Nephron progenitor cell (in vitro differentiated cells): ENCODE results near the gene TXNRD3.

Source experiments
- DNase-seq: peaks from one replicate; pipeline ENCODE4 v3.0.0; 2021
- H3K27ac Mint-ChIP-seq: 2 replicates; pipeline ENCODE4 v1.8.0; 2021; ENCODE audit warnings: mild to moderate bottlenecking, moderate library complexity, mixed read lengths
- H3K27me3 Mint-ChIP-seq: 2 replicates; pipeline ENCODE4 v1.8.0; 2021; ENCODE audit warnings: mild to moderate bottlenecking, low read depth, mixed read lengths; ENCODE audit not compliant: poor library complexity
- H3K36me3 Mint-ChIP-seq: 2 replicates; pipeline ENCODE4 v1.8.0; 2021; ENCODE audit warnings: low read depth, mixed read lengths
- H3K4me1 Mint-ChIP-seq: 2 replicates; pipeline ENCODE4 v1.8.0; 2021; ENCODE audit warnings: mixed read lengths
- H3K4me3 Mint-ChIP-seq: 2 replicates; pipeline ENCODE4 v1.8.0; 2021; ENCODE audit warnings: mild to moderate bottlenecking, moderate library complexity, mixed read lengths
- H3K9me3 Mint-ChIP-seq: 2 replicates; pipeline ENCODE4 v1.8.0; 2021; ENCODE audit warnings: mild to moderate bottlenecking, moderate library complexity, mixed read lengths
- CTCF ChIP-seq: fragments of 200-600 bp; sonication (generic); IDR thresholded peaks from 2 replicates; pipeline ENCODE4 v1.5.0; 2021; ENCODE audit warnings: antibody characterized with exemption

TXNRD3 gene

GRCh38 chr3:126617571-126617970, 37.4 kb downstream of the TXNRD3 start:
- H3K4me3 Mint-ChIP-seq: no peak overlapping the region
- peaks cover 36% of the 10 kb centered on the region for H3K36me3 Mint-ChIP-seq
- no peak overlapping the region for H3K27ac Mint-ChIP-seq
- TF ChIP-seq CTCF: no peak
- DNase-seq: no peak
- no peaks in the 10 kb centered on the region for H3K27me3 Mint-ChIP-seq
- H3K4me1 Mint-ChIP-seq: no peaks in the 10 kb centered on the region
- H3K9me3 Mint-ChIP-seq: no peaks in the 10 kb centered on the region

GRCh38 chr3:126616931-126617330, 38.0 kb downstream of the TXNRD3 start:
- DNase-seq: no peak
- no peak for TF ChIP-seq CTCF
- H3K4me3 Mint-ChIP-seq: no peak overlapping the region
- peaks cover 36% of the 10 kb centered on the region for H3K36me3 Mint-ChIP-seq
- H3K27me3 Mint-ChIP-seq: no peaks in the 10 kb centered on the region
- H3K9me3 Mint-ChIP-seq: no peaks in the 10 kb centered on the region
- no peak overlapping the region for H3K27ac Mint-ChIP-seq
- H3K4me1 Mint-ChIP-seq: no peaks in the 10 kb centered on the region

GRCh38 chr3:126613479-126614188, 41.3 kb downstream of the TXNRD3 start:
- H3K4me3 Mint-ChIP-seq: no peak overlapping the region
- no peak for DNase-seq
- H3K27ac Mint-ChIP-seq: no peak overlapping the region
- no peaks in the 10 kb centered on the region for H3K4me1 Mint-ChIP-seq
- H3K36me3 Mint-ChIP-seq: peaks cover 34% of the 10 kb centered on the region
- H3K27me3 Mint-ChIP-seq: no peaks in the 10 kb centered on the region
- no peak for TF ChIP-seq CTCF
- no peaks in the 10 kb centered on the region for H3K9me3 Mint-ChIP-seq

- Mint-ChIP-seq H3K36me3 (peaks cover 29% of the 10 kb centered on the region), H3K27me3 (no peaks in the 10 kb centered on the region), H3K4me1 (no peaks in the 10 kb centered on the region)
These were observed 42.3 kb downstream of the TXNRD3 start for GRCh38 chr3:126612479-126613205.

GRCh38 chr3:126609909-126610308, 45.0 kb downstream of the TXNRD3 start:
- Mint-ChIP-seq H3K27me3 (no peaks in the 10 kb centered on the region), H3K4me3 (no peak overlapping the region), H3K4me1 (no peaks in the 10 kb centered on the region), H3K27ac (no peak overlapping the region), H3K9me3 (no peaks in the 10 kb centered on the region), H3K36me3 (peaks cover 37% of the 10 kb centered on the region)
- TF ChIP-seq CTCF: no peak
- no peak for DNase-seq

More at GRCh38 chr3:126612479-126613205, 42.3 kb downstream of the TXNRD3 start:
- no peak overlapping the region for H3K4me3 Mint-ChIP-seq
- no peak overlapping the region for H3K27ac Mint-ChIP-seq
- no peaks in the 10 kb centered on the region for H3K9me3 Mint-ChIP-seq
- TF ChIP-seq CTCF: no peak
- no peak for DNase-seq
